WTC11 (cell line): ENCODE measurements around the gene ABAT.

Source experiments
- CREB1 ChIP-seq: sonication (generic); formaldehyde crosslinking; IDR thresholded peaks from 2 replicates; pipeline ENCODE4 v1.8.0; 2023; ENCODE audit warnings: mild to moderate bottlenecking, missing genetic modification reagents
- NFYB ChIP-seq: sonication (generic); formaldehyde crosslinking; conservative IDR thresholded peaks from 2 replicates; pipeline ENCODE4 v1.8.0; 2022; ENCODE audit warnings: low read depth, missing genetic modification reagents
- TF ChIP-seq, protein P1 (sequence below): fragments of 200-600 bp; IDR thresholded peaks from 2 replicates; pipeline ENCODE4 v1.8.0; 2022; ENCODE audit warnings: antibody characterized with exemption

DNA sequence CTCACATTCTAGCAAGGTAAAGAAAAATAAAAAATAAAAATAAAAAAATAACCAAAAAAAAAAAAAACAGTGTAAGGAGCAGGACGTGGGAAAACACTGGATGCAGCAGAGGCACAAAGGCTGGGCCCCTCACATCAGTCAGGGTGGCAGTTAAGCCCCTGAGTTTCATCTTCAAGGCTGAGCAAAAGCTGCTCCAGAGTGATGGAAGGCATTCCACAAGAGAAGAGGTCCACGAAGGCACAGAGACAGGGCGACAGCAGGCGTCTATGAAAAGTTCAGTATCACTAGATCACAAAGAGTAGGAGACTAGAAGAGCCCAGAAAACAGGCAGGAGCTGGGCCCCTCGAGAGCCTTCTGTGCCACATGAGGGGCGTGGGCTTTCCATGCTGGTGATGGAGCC, 111.0 kb downstream of the ABAT start:
- TF ChIP-seq CREB1 (CRISPR knock-in tag) (no peak), NFYB (CRISPR knock-in tag) (no peak)
- TF ChIP-seq, protein P1, sequence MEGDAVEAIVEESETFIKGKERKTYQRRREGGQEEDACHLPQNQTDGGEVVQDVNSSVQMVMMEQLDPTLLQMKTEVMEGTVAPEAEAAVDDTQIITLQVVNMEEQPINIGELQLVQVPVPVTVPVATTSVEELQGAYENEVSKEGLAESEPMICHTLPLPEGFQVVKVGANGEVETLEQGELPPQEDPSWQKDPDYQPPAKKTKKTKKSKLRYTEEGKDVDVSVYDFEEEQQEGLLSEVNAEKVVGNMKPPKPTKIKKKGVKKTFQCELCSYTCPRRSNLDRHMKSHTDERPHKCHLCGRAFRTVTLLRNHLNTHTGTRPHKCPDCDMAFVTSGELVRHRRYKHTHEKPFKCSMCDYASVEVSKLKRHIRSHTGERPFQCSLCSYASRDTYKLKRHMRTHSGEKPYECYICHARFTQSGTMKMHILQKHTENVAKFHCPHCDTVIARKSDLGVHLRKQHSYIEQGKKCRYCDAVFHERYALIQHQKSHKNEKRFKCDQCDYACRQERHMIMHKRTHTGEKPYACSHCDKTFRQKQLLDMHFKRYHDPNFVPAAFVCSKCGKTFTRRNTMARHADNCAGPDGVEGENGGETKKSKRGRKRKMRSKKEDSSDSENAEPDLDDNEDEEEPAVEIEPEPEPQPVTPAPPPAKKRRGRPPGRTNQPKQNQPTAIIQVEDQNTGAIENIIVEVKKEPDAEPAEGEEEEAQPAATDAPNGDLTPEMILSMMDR: no peak
